ENCODE measurements around the gene TIMM23.

- TF ChIP-seq POLR2A (IDR thresholded peaks at IDR 0.05): no peak
- TF ChIP-seq CTCF (IDR thresholded peaks at IDR 0.05): no peak
Measured at GRCh38 chr10:46050941-46051623, 78.8 kb downstream of the TIMM23 start.

All from body of pancreas (tissue), 4 donors.